B cell (primary cell): ENCODE data around the gene BLID. TPM values are rescaled to one million over a fixed set of nuclear protein-coding genes. Genes with fewer than 3 reads are reported as not detected.

Source experiments
- ATAC-seq: fragments of 200-7000 bp; cut with Tn5 transposase; one replicate; pipeline ENCODE4 v1.10.0; 2021; ENCODE audit warnings: low read depth, mild to moderate bottlenecking, moderate number of reproducible peaks, moderate library complexity
- CTCF ChIA-PET: fragments of 350-600 bp; sonication (Branson Sonifier 250); formaldehyde crosslinking; loops from one replicate; lab custom pipeline; 2021; ENCODE audit warnings: antibody characterized with exemption, inconsistent platforms; lab: Charles Lee
- POLR2A ChIA-PET: fragments of 350-600 bp; sonication (Branson Sonifier 250); formaldehyde crosslinking; loops from one replicate; lab custom pipeline; 2021; ENCODE audit warnings: antibody characterized with exemption; lab: Charles Lee
- DNase-seq: peaks from one replicate; pipeline ENCODE4 v3.0.0; 2013
- H2AFZ ChIP-seq: 2 replicates; pipeline ENCODE4 v1.6.1; 2012; ENCODE audit warnings: mild to moderate bottlenecking, low read depth, low read length; ENCODE audit not compliant: insufficient read depth, poor library complexity, severe bottlenecking
- H3K27ac ChIP-seq, 2 donors: 1 replicate in 1 of 2; 2 replicates in 1 of 2; pipeline ENCODE4 v1.5.1; 2012 to 2013; ENCODE audit warnings: low read length in 2 of 2, mild to moderate bottlenecking in 2 of 2, moderate library complexity in 1 of 2
- H3K27me3 ChIP-seq, 4 experiments: fragments of 200-600 bp in 1 of 4; sonication (generic) in 1 of 4; replicated peaks in 1 of 4; 1 replicate in 2 of 4; 2 replicates in 2 of 4; pipeline versions ENCODE4 v1.6.1 to v1.7.0; 2013 to 2016; ENCODE audit warnings: low read length in 3 of 4, mild to moderate bottlenecking in 2 of 4, mixed read lengths in 1 of 4, moderate library complexity in 1 of 4; ENCODE audit not compliant: insufficient read depth in 4 of 4, control insufficient read depth in 3 of 4; ENCODE audit errors: control extremely low read depth in 1 of 4
- H3K36me3 ChIP-seq, 2 experiments: replicated peaks in 1 of 2; 1 replicate in 1 of 2; 2 replicates in 1 of 2; pipeline versions ENCODE4 v1.6.1 to v1.7.1; 2013; ENCODE audit warnings: low read length in 1 of 2; ENCODE audit not compliant: insufficient read depth in 2 of 2, control insufficient read depth in 1 of 2; ENCODE audit errors: control extremely low read depth in 1 of 2, extremely low read depth in 1 of 2
- H3K4me1 ChIP-seq, 2 donors: fragments of 200-600 bp in 1 of 2; sonication (generic) in 1 of 2; 1 replicate in 1 of 2; 2 replicates in 1 of 2; pipeline versions ENCODE4 v1.5.1 to v1.6.1; 2013 to 2017; ENCODE audit warnings: low read length in 2 of 2; ENCODE audit not compliant: control insufficient read depth in 2 of 2, insufficient read depth in 2 of 2
- H3K4me2 ChIP-seq: replicated peaks from 2 replicates; pipeline ENCODE3; 2012; ENCODE audit warnings: mild to moderate bottlenecking, low read depth, low read length; ENCODE audit not compliant: poor library complexity, severe bottlenecking
- H3K4me3 ChIP-seq, 5 experiments: fragments of 200-600 bp in 1 of 5; sonication (generic) in 1 of 5; 1 replicate in 3 of 5; 2 replicates in 2 of 5; pipeline versions ENCODE4 v1.5.1 to v1.7.0; 2011 to 2016; ENCODE audit warnings: low read length in 4 of 5, mild to moderate bottlenecking in 4 of 5, low read depth in 2 of 5, control low read depth in 1 of 5, moderate library complexity in 1 of 5; ENCODE audit not compliant: insufficient read depth in 1 of 5; ENCODE audit errors: control extremely low read depth in 1 of 5, extremely low read depth in 1 of 5
- H3K79me2 ChIP-seq: fragments of 200-600 bp; sonication (generic); one replicate; pipeline ENCODE4 v1.6.0; 2016; ENCODE audit warnings: low read length; ENCODE audit not compliant: control insufficient read depth, insufficient read depth
- H3K9ac ChIP-seq: fragments of 200-600 bp; sonication (generic); 2 replicates; pipeline ENCODE4 v1.6.1; 2017; ENCODE audit warnings: mild to moderate bottlenecking, low read length, moderate library complexity
- H3K9me3 ChIP-seq, 3 donors: one replicate each; pipeline versions ENCODE4 v1.6.1 to v1.7.1; 2013; ENCODE audit warnings: low read length in 2 of 3; ENCODE audit not compliant: control insufficient read depth in 2 of 3, insufficient read depth in 1 of 3; ENCODE audit errors: control extremely low read depth in 1 of 3
- H4K20me1 ChIP-seq: 2 replicates; pipeline ENCODE4 v1.6.0; 2012; ENCODE audit warnings: mild to moderate bottlenecking, low read length; ENCODE audit not compliant: insufficient read depth, control insufficient read depth, poor library complexity, severe bottlenecking
- H3K27ac Mint-ChIP-seq: one replicate; pipeline ENCODE4 v1.8.0; 2021; ENCODE audit warnings: mixed read lengths
- H3K27me3 Mint-ChIP-seq: one replicate; pipeline ENCODE4 v1.8.0; 2021; ENCODE audit warnings: mixed read lengths
- H3K4me1 Mint-ChIP-seq: one replicate; pipeline ENCODE4 v1.8.0; 2021; ENCODE audit warnings: mixed read lengths
- H3K4me3 Mint-ChIP-seq: one replicate; pipeline ENCODE4 v1.8.0; 2021; ENCODE audit warnings: mixed read lengths
- H3K9me3 Mint-ChIP-seq: one replicate; pipeline ENCODE4 v1.8.0; 2022; ENCODE audit warnings: mixed read lengths; ENCODE audit not compliant: insufficient read depth
- CTCF ChIP-seq: fragments of 200-600 bp; IDR thresholded peaks from one replicate; pipeline ENCODE4 v1.8.0; 2022; ENCODE audit warnings: antibody characterized with exemption, mild to moderate bottlenecking
- EZH2 ChIP-seq: IDR thresholded peaks from 2 replicates; pipeline ENCODE4 v1.6.1; 2012; ENCODE audit warnings: borderline replicate concordance, low read depth, mild to moderate bottlenecking, moderate library complexity, low read length; ENCODE audit not compliant: insufficient read depth, poor library complexity, severe bottlenecking
- WGBS: methylation state at CpG from one replicate; pipeline ENCODE4 v1.1.5; 2013; ENCODE audit warnings: missing lambda C conversion rate; ENCODE audit not compliant: insufficient coverage; 5-methylcytosine and 5-hydroxymethylcytosine counted together
- intact Hi-C: fragments of 100-400 bp; cut with micrococcal nuclease; formaldehyde crosslinking; loops from one replicate; pipeline ENCODE4 v1.10.0; 2022
- polyA plus RNA-seq: library from polyadenylated mRNA; depleted of rRNA; stranded (reverse); fragments of >200 nt; gene quantifications from 2 replicates; pipeline ENCODE4 v1.2.3, GENCODE V29; 2012
- total RNA-seq, 2 donors: library from RNA; stranded (reverse); fragments of 120-200 nt in 1 of 2; gene quantifications; 1 replicate in 1 of 2; 2 replicates in 1 of 2; pipeline versions ENCODE4 v1.2.3 to v1.2.4, GENCODE V29; 2013 to 2022

Gene BLID
- total and polyA plus RNA-seq, 2 donors (not counting 1 experiment from before 2014, with no cell fraction given), result not detected

- POLR2A ChIA-PET, result no interaction called here
- H3K27ac Mint-ChIP-seq, result no peak overlapping the region
These were observed 39.4 kb downstream of the BLID start for GRCh38 chr11:122076512-122077120.

More at GRCh38 chr11:122076512-122077120, 39.4 kb downstream of the BLID start:
- ATAC-seq (no peak), DNase-seq (no peak)
- H3K4me2 ChIP-seq, result no peak overlapping the region
- no peaks in the 10 kb centered on the region for H3K4me1 ChIP-seq
- TF ChIP-seq CTCF (no peak), EZH2 (no peak)
- CTCF ChIA-PET, result interaction anchor here (0.5 kb wide), 1 partner anchor 969 kb away, joined by 3 read pairs; no protein-coding TSS in a partner anchor
- 95% methylated on average over 3 of the region's 6 CpGs for WGBS
- H3K9me3 ChIP-seq, result no peaks in the 10 kb centered on the region
- H3K4me3 ChIP-seq, result no peak overlapping the region
- no peaks in the 10 kb centered on the region for H3K79me2 ChIP-seq
- H4K20me1 ChIP-seq, result no peaks in the 10 kb centered on the region
- H3K27me3 ChIP-seq, result peaks cover 0 to 3% (median 0%) of the 10 kb centered on the region in 4 experiments
- no peak overlapping the region for H3K9ac ChIP-seq
- no peaks in the 10 kb centered on the region for H3K36me3 ChIP-seq
- H3K4me3 Mint-ChIP-seq, result no peak overlapping the region
- no peak overlapping the region for H3K27ac ChIP-seq
- no peak overlapping the region for H2AFZ ChIP-seq
- H3K27me3 Mint-ChIP-seq, result peaks cover 7% of the 10 kb centered on the region
- H3K4me1 Mint-ChIP-seq, result no peaks in the 10 kb centered on the region
- H3K9me3 Mint-ChIP-seq, result no peaks in the 10 kb centered on the region
- intact Hi-C loops, result no loop called here
